Measurements from ENCODE around the gene STX17.

Gene STX17

GRCh38 chr9:99911600-99911999 is 5.1 kb downstream of the STX17 start:
- no peak for DNase-seq

GRCh38 chr9:99916650-99917049 is 10.2 kb downstream of the STX17 start:
- DNase-seq, result no peak

- no peak for DNase-seq
Observed at GRCh38 chr9:99918134-99918533, 11.7 kb downstream of the STX17 start.

GRCh38 chr9:99919930-99920329 is 13.5 kb downstream of the STX17 start:
- DNase-seq, result no peak

GRCh38 chr9:99921875-99922710 is 15.6 kb downstream of the STX17 start:
- no peak for DNase-seq

DNA sequence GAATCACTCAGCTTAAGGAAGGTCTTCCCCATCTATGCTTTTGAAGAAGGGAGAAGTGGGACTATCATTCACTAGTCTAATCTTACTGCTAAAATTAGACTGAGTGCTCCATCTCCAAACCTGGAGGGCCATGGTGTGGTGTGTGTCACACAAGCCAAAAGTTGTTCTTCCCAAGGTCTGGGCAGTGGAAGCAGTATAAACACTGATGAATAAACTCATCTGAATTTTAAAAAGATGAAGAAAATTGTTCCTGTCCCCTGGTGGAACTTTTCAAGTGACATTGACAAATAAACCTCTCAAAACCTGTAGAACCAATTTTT is 16.2 kb downstream of the STX17 start:
- DNase-seq, result no peak

DNA sequence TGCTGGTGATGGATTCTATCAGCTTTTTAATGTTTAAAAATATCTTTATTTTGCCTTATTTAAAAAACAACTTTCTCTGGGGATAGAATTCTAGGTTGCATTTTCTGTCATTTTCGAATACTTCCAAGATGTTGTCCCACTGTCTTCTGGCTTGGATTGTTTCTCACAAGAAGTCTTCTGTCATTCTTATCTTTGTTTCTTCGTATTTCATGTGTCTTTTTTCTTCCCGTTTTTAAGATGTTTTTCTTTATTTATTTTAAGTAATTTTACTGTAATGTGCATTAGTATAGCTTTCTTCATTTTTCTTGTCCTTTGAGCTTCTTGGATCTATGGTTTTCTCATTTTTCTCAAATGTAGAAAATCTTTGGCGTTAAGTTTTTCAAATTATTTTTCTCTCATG is 19.1 kb downstream of the STX17 start:
- DNase-seq, result no peak

- no peak for DNase-seq
Observed at GRCh38 chr9:99929652-99930051, 23.2 kb downstream of the STX17 start.

DNA sequence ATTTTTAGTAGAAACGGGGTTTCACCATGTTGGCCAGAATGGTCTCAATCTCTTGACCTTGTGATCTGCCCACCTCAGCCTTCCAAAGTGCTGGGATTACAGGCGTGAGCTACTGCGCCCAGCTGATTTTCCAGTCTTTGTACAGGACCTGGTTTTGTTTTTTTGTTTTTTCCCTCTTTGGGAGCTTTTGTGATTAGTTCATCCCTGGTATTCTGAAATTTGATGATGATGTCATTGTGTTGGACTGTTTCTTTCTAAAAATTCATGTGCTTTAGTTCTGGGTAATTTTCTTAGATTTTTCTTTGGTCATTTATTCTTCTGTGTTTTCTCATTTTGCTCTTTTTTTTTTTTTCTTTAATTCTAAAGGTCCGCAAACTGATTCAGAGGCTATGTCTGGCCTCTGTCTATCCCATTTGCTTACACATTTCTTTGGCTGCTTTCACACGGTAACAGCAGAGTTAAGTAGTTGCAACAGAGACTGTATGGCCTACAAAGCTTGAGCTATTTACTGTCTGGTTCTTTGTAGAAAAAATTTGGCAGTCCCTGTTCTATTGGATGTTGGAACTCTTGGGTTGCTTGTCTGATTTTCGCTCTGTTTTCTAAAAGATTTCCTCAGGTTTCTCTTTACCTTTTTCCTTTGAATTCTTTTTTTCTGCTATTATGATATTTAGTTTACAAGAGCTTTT is 24.8 kb downstream of the STX17 start:
- no peak for DNase-seq

DNA sequence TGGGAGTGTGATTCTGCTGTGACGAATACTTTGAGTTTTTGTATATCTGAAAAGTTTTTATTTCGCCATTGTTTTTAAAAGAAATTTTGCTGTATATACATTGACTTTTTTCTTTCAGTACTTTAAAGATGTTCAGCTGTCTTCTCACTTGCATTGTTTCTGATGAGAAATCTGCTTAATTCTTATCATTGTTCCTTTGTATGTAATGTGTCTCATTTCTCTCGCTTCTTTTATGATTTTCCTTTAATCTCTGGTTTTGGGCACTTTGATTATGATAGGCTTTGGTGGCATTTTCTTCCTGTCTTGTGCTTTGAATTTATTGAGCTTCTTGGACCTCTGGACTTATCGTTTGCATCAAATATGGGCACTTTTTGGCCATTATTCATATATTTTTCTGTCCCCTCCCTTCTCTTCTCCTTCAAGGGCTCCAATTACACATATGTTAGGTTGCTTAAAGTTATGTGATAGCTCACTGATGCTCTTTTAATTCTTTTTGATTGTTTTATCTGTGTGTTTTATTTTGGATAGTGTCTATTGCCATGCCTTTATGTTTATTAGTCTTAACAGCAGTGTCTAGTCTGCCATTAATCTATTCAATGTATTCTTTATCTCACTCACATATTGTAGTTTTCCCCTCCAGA is 30.6 kb downstream of the STX17 start:
- DNase-seq, result no peak

- DNase-seq, result no peak
Observed at GRCh38 chr9:99947395-99947794, 40.9 kb downstream of the STX17 start.

DNA sequence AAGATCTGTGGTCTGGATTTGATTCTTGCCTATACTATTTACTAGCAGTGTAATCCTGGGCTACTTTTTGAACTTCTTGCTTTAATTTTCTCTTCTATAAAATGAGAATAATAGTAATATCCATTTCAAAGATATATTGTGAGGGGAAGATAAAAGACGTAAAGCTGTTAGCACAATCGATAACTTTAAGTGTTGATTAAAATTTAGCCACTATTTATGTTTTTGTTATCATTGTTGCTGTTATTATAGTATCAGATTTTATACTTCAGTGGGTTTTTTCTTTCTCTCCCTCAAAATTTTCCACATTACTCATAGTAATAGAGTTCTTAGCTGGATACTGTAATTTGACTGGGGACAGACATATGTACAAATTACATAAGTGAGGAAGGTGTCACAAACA is 42.0 kb downstream of the STX17 start:
- no peak for DNase-seq

DNA sequence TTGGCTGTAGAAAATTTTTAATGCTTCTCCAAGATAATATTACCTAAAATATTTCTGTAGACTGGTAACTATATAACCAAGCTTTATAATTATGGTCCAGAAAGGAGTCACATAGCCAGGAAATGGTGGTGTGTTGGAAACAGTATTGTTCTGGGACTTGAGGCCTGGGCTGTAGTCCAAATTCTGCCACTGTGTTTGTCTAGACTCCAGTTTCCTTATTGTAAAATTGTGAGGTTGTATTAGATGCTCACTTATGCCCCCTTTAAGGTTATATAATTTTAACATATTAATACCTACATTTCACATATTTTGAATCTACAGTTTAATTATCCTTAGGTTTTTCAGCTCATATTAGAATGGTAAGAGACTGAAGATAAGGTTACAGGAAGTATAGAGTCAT is 42.4 kb downstream of the STX17 start:
- DNase-seq, result peak; percentile 75

- no peak for DNase-seq
Observed at GRCh38 chr9:99953861-99954507, 47.5 kb downstream of the STX17 start.

DNA sequence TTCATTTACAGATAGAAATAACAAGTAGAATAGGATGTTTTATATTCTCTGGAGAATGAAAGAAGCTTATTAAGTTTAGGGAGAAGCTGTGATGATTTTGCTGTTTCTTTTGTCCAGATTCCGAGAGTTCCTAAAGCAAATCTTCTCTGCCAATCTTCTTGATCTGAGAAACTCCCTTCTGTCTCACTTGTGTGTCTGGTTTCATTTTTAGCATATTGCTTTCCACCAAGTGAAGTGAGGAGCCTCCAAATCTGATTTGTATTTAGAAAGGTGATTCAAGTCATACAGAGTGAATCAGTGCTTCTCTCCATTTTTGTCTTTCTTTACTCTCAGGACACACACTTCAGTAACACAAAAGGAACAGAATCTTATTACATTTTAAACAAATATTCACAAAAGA is 48.4 kb downstream of the STX17 start:
- no peak for DNase-seq

- DNase-seq, result no peak
Observed at GRCh38 chr9:99955606-99956005, 49.2 kb downstream of the STX17 start.

DNA sequence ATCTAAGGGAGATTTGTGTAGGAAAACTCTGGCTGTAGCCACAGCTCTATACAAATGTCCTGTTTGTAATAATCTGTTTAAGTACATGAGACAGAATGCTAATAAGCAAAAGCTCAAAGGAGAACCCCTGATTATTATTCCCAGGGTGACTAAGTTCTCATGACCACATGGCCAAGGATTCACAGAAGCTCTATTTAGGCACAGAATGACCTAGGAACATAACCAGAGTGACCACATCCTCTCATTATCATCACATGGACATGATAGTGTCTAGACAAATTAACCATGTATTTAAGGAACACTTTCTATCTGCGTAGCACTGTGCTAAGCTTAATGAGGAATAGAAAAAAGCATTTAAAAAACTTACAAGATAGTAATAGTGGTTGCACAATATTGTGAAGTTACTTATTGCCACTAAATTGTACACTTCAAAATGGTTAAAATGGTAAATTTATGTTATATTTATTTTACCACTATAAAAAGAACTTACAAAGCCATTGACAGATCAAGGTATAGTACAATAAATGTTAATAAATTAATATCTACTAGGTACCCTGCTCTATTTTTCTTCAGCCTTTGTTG is 56.3 kb downstream of the STX17 start:
- DNase-seq, result no peak

DNA sequence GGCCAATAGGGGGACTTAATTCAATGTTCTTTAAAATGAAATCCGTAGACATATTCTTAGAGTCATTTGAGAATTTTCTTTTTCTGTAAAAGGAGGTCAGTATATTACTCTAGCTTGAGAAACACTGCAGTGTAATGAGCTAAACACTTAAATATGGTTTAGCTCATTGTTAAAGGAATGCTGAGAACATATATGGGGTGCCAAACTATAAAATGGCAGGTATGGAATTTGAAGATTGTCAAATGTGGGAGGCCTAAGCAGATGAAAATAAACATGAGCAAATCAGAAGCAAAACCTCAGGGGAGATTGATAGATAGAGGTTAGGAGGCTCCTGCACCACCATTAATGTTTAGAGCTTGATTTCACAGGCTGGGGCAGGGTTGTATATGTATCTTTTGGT is 57.9 kb downstream of the STX17 start:
- DNase-seq, result no peak

- no peak for DNase-seq
Observed at GRCh38 chr9:99966001-99966400, 59.5 kb downstream of the STX17 start.

GRCh38 chr9:99966716-99967115 is 60.3 kb downstream of the STX17 start:
- DNase-seq, result no peak

- no peak for DNase-seq
Observed at GRCh38 chr9:99967457-99967856, 61.0 kb downstream of the STX17 start.

- no peak for DNase-seq
Observed at GRCh38 chr9:99970481-99970880, 64.0 kb downstream of the STX17 start.

GRCh38 chr9:99971410-99971809 is 65.0 kb downstream of the STX17 start:
- no peak for DNase-seq

Data from NCI-H2029 treated with DMSO at 0.1 percent for 48 hours (cell line).